ENCODE measurements around the gene ATP2A3. TPM values are rescaled to one million over a fixed set of nuclear protein-coding genes. Genes with fewer than 3 reads are reported as not detected.
"Not testable (repeated sequence)": the region's sequence is repeated elsewhere in the genome, so short reads cannot be mapped to it uniquely, and the experiment has no call there.

The ATP2A3 gene
- total RNA-seq, 1 experiment from 2014 or later: 4.5 TPM

- no TSS peak for BruUV-seq (replicated peaks)
These were observed 12.8 kb downstream of the ATP2A3 start for GRCh38 chr17:3951420-3951819.

GRCh38 chr17:3951003-3951402 lies 13.2 kb downstream of the ATP2A3 start:
- Mint-ChIP-seq H3K27ac (ENCODE audit: unreplicated experiment) (no peak overlapping the region), H3K36me3 (ENCODE audit: insufficient read depth, unreplicated experiment) (no peaks in the 10 kb centered on the region), H3K27me3 (ENCODE audit: unreplicated experiment) (no peaks in the 10 kb centered on the region), H3K4me1 (ENCODE audit: low read depth, unreplicated experiment) (no peaks in the 10 kb centered on the region), H3K4me3 (ENCODE audit: low read depth, unreplicated experiment) (no peak overlapping the region), H3K9me3 (ENCODE audit: low read depth, unreplicated experiment) (no peaks in the 10 kb centered on the region)
- BruUV-seq (replicated peaks): no TSS peak
- TF ChIP-seq CTCF (IDR thresholded peaks at IDR 0.05; ENCODE audit: unreplicated experiment): no peak
- CTCF ChIA-PET: no interaction called here
- no peak for DNase-seq
- intact Hi-C loops (cut with micrococcal nuclease; ENCODE audit: unreplicated experiment): no loop called here

More at GRCh38 chr17:3951420-3951819, 12.8 kb downstream of the ATP2A3 start:
- no peak for DNase-seq
- intact Hi-C loops (cut with micrococcal nuclease; ENCODE audit: unreplicated experiment): no loop called here
- Mint-ChIP-seq H3K36me3 (ENCODE audit: insufficient read depth, unreplicated experiment) (no peaks in the 10 kb centered on the region), H3K27ac (ENCODE audit: unreplicated experiment) (no peak overlapping the region), H3K4me3 (ENCODE audit: low read depth, unreplicated experiment) (no peak overlapping the region), H3K27me3 (ENCODE audit: unreplicated experiment) (no peaks in the 10 kb centered on the region), H3K9me3 (ENCODE audit: low read depth, unreplicated experiment) (no peaks in the 10 kb centered on the region), H3K4me1 (ENCODE audit: low read depth, unreplicated experiment) (no peaks in the 10 kb centered on the region)
- no peak for TF ChIP-seq CTCF (IDR thresholded peaks at IDR 0.05; ENCODE audit: unreplicated experiment)
- CTCF ChIA-PET: no interaction called here

- no TSS peak for BruUV-seq (replicated peaks)
- CTCF ChIA-PET: no interaction called here
These were observed 13.7 kb downstream of the ATP2A3 start for GRCh38 chr17:3950584-3950983.

GRCh38 chr17:3949418-3949817 lies 14.8 kb downstream of the ATP2A3 start:
- Mint-ChIP-seq H3K4me1 (ENCODE audit: low read depth, unreplicated experiment) (no peaks in the 10 kb centered on the region), H3K27ac (ENCODE audit: unreplicated experiment) (no peak overlapping the region), H3K4me3 (ENCODE audit: low read depth, unreplicated experiment) (no peak overlapping the region), H3K36me3 (ENCODE audit: insufficient read depth, unreplicated experiment) (no peaks in the 10 kb centered on the region), H3K9me3 (ENCODE audit: low read depth, unreplicated experiment) (no peaks in the 10 kb centered on the region), H3K27me3 (ENCODE audit: unreplicated experiment) (no peaks in the 10 kb centered on the region)
- intact Hi-C loops (cut with micrococcal nuclease; ENCODE audit: unreplicated experiment): no loop called here
- TF ChIP-seq CTCF (IDR thresholded peaks at IDR 0.05; ENCODE audit: unreplicated experiment): no peak
- DNase-seq: no peak
- CTCF ChIA-PET: interaction anchor here (0.7 kb wide), 1 partner anchor 106 kb away, joined by 6 read pairs; no protein-coding TSS in a partner anchor
- no TSS peak for BruUV-seq (replicated peaks)

More at GRCh38 chr17:3950584-3950983, 13.7 kb downstream of the ATP2A3 start:
- Mint-ChIP-seq H3K27me3 (ENCODE audit: unreplicated experiment) (no peaks in the 10 kb centered on the region), H3K4me3 (ENCODE audit: low read depth, unreplicated experiment) (no peak overlapping the region), H3K36me3 (ENCODE audit: insufficient read depth, unreplicated experiment) (no peaks in the 10 kb centered on the region), H3K4me1 (ENCODE audit: low read depth, unreplicated experiment) (no peaks in the 10 kb centered on the region), H3K9me3 (ENCODE audit: low read depth, unreplicated experiment) (no peaks in the 10 kb centered on the region), H3K27ac (ENCODE audit: unreplicated experiment) (no peak overlapping the region)
- DNase-seq: no peak
- intact Hi-C loops (cut with micrococcal nuclease; ENCODE audit: unreplicated experiment): no loop called here
- TF ChIP-seq CTCF (IDR thresholded peaks at IDR 0.05; ENCODE audit: unreplicated experiment): no peak

GRCh38 chr17:3948551-3948950 lies 15.7 kb downstream of the ATP2A3 start:
- H3K4me1 Mint-ChIP-seq (ENCODE audit: low read depth, unreplicated experiment); H3K27ac Mint-ChIP-seq (ENCODE audit: unreplicated experiment); intact Hi-C loops (cut with micrococcal nuclease; ENCODE audit: unreplicated experiment); H3K4me3 Mint-ChIP-seq (ENCODE audit: low read depth, unreplicated experiment); H3K9me3 Mint-ChIP-seq (ENCODE audit: low read depth, unreplicated experiment); H3K27me3 Mint-ChIP-seq (ENCODE audit: unreplicated experiment); H3K36me3 Mint-ChIP-seq (ENCODE audit: insufficient read depth, unreplicated experiment); BruUV-seq (replicated peaks); DNase-seq: not testable (repeated sequence)
- CTCF ChIA-PET: interaction anchor here (0.8 kb wide), 1 partner anchor 14 kb away, joined by 3 read pairs; no protein-coding TSS in a partner anchor
